ENCODE data around the gene GRIA4.

DNA sequence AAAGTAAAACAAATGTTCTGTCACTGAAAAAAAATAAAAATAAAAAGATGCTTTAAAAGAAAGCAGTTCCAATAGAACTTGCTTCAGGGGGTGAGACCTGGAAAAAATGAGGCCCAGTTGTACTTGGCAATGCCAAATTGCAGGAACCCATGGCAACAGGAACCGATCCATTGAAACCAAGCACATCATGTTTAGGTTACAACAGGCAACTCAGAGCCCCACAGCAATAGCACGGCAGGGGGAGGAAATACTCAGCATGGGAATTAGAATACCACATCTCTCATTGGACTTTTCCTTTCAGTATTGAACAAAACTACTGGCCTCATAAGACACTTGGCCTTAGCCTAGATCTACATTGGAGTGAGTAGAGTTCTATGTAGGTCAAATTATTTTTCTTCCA, 327.9 kb downstream of the GRIA4 start:
- TF ChIP-seq GATA2 (IDR thresholded peaks at IDR 0.05; ENCODE audit: low read depth, low read length) (no peak), GATA3 (IDR thresholded peaks at IDR 0.05; ENCODE audit: low read depth, low read length) (no peak)
